SU-DHL-6 (cell line): ENCODE data around the gene CLCC1.

Experiments
- H2AFZ ChIP-seq: fragments of 200-600 bp; sonication (generic); 2 replicates; pipeline ENCODE4 v1.6.1; 2014; ENCODE audit warnings: low read depth, mild to moderate bottlenecking, moderate library complexity, mixed read lengths, antibody characterized with exemption, low read length; ENCODE audit not compliant: severe bottlenecking
- H3F3A ChIP-seq: fragments of 200-600 bp; shearing (Covaris generic); 2 replicates; pipeline ENCODE4 v1.6.0; 2016; ENCODE audit warnings: antibody characterized with exemption, mild to moderate bottlenecking; ENCODE audit not compliant: insufficient read depth
- H3K27ac ChIP-seq: fragments of 200-600 bp; sonication (generic); 2 replicates; pipeline ENCODE4 v1.5.1; 2016; ENCODE audit warnings: low read depth, mild to moderate bottlenecking, low read length, moderate library complexity, mixed read lengths
- H3K27me3 ChIP-seq: fragments of 200-600 bp; sonication (generic), shearing (Covaris generic); 2 replicates; pipeline ENCODE4 v1.6.0; 2014; ENCODE audit warnings: mild to moderate bottlenecking, low read length
- H3K36me3 ChIP-seq: fragments of 200-600 bp; sonication (generic); 2 replicates; pipeline ENCODE4 v1.6.1; 2014; ENCODE audit warnings: mild to moderate bottlenecking, low read length, mixed read lengths
- H3K4me2 ChIP-seq: fragments of 300-600, 200-600 bp; shearing (Covaris generic), sonication (generic); 2 replicates; pipeline ENCODE4 v1.6.0; 2014; ENCODE audit warnings: low read length, low read depth, mild to moderate bottlenecking; ENCODE audit not compliant: poor library complexity, severe bottlenecking
- H3K4me3 ChIP-seq: fragments of 200-600 bp; sonication (generic); 2 replicates; pipeline ENCODE4 v1.5.1; 2014; ENCODE audit warnings: antibody characterized with exemption, low read length, mild to moderate bottlenecking, mixed read lengths; ENCODE audit not compliant: insufficient read depth, poor library complexity, severe bottlenecking
- H3K79me2 ChIP-seq: fragments of 200-600 bp; sonication (generic); 2 replicates; pipeline ENCODE4 v1.6.1; 2014; ENCODE audit warnings: mild to moderate bottlenecking, low read length, moderate library complexity; ENCODE audit not compliant: insufficient read depth
- H3K9ac ChIP-seq: fragments of 200-600 bp; sonication (generic); 2 replicates; pipeline ENCODE4 v1.7.0; 2014; ENCODE audit warnings: mild to moderate bottlenecking, low read length
- H3K9me2 ChIP-seq: fragments of 200-600 bp; sonication (generic); replicated peaks from 2 replicates; pipeline ENCODE4 v1.6.1; 2014; ENCODE audit warnings: low read length; ENCODE audit not compliant: insufficient read depth
- H3K9me3 ChIP-seq: fragments of 200-600 bp; sonication (generic); 2 replicates; pipeline ENCODE4 v1.6.1; 2014; ENCODE audit warnings: low read length, mixed read lengths; ENCODE audit not compliant: insufficient read depth
- H4K20me1 ChIP-seq: fragments of 200-600 bp; sonication (generic); 2 replicates; pipeline ENCODE4 v1.6.1; 2014; ENCODE audit warnings: low read depth, mild to moderate bottlenecking, antibody characterized with exemption, low read length, moderate library complexity, mixed read lengths
- CTCF ChIP-seq: fragments of 200-600 bp; sonication (generic); IDR thresholded peaks from one replicate; pipeline ENCODE4 v1.5.1; 2017; ENCODE audit warnings: antibody characterized with exemption, mild to moderate bottlenecking, low read length, moderate library complexity; ENCODE audit not compliant: insufficient read depth, poor library complexity, severe bottlenecking
- EZH2phosphoT487 ChIP-seq: fragments of 200-600 bp; sonication (generic), shearing (Covaris generic); conservative IDR thresholded peaks from 2 replicates; pipeline ENCODE4 v1.6.1; 2018; ENCODE audit warnings: mild to moderate bottlenecking, antibody characterized with exemption, low read length, moderate library complexity, mixed read lengths

Gene CLCC1

GRCh38 chr1:108961752-108962486 lies 1.4 kb downstream of the CLCC1 start:
- H3K27ac ChIP-seq: no peak overlapping the region
- H3K79me2 ChIP-seq: peaks cover 27% of the 10 kb centered on the region
- peak overlapping the region; percentile 81 for H3K9ac ChIP-seq

GRCh38 chr1:108961198-108961597 lies 2.1 kb downstream of the CLCC1 start:
- no peaks in the 10 kb centered on the region for H4K20me1 ChIP-seq
- peaks cover 16% of the 10 kb centered on the region for H3F3A ChIP-seq
- H3K9me3 ChIP-seq: no peaks in the 10 kb centered on the region
- no peak overlapping the region for H3K9ac ChIP-seq
- no peak overlapping the region for H2AFZ ChIP-seq
- H3K4me3 ChIP-seq: no peak overlapping the region
- H3K79me2 ChIP-seq: peaks cover 28% of the 10 kb centered on the region
- H3K9me2 ChIP-seq: no peaks in the 10 kb centered on the region
- H3K27me3 ChIP-seq: no peaks in the 10 kb centered on the region
- no peak for TF ChIP-seq EZH2phosphoT487
- TF ChIP-seq CTCF: no peak
- no peaks in the 10 kb centered on the region for H3K36me3 ChIP-seq
- no peak overlapping the region for H3K4me2 ChIP-seq
- H3K27ac ChIP-seq: no peak overlapping the region

More at GRCh38 chr1:108961752-108962486, 1.4 kb downstream of the CLCC1 start:
- Histone ChIP-seq H3K4me3 (peak overlapping the region; percentile 78), H3F3A (peaks cover 16% of the 10 kb centered on the region), H4K20me1 (no peaks in the 10 kb centered on the region), H2AFZ (peak overlapping the region; percentile 84), H3K9me3 (no peaks in the 10 kb centered on the region), H3K9me2 (no peaks in the 10 kb centered on the region), H3K27me3 (no peaks in the 10 kb centered on the region), H3K4me2 (peak overlapping the region; percentile 65), H3K36me3 (no peaks in the 10 kb centered on the region)
- TF ChIP-seq CTCF (no peak), EZH2phosphoT487 (no peak)

GRCh38 chr1:108960719-108961118 lies 2.6 kb downstream of the CLCC1 start:
- H3K79me2 ChIP-seq: peaks cover 28% of the 10 kb centered on the region

More at GRCh38 chr1:108960719-108961118, 2.6 kb downstream of the CLCC1 start:
- H3K9ac ChIP-seq: no peak overlapping the region
- no peaks in the 10 kb centered on the region for H3K27me3 ChIP-seq
- TF ChIP-seq EZH2phosphoT487 (no peak), CTCF (no peak)
- no peak overlapping the region for H3K4me3 ChIP-seq
- H4K20me1 ChIP-seq: no peaks in the 10 kb centered on the region
- H3K9me3 ChIP-seq: no peaks in the 10 kb centered on the region
- peaks cover 16% of the 10 kb centered on the region for H3F3A ChIP-seq
- no peaks in the 10 kb centered on the region for H3K9me2 ChIP-seq
- no peak overlapping the region for H3K4me2 ChIP-seq
- no peak overlapping the region for H3K27ac ChIP-seq
- H3K36me3 ChIP-seq: no peaks in the 10 kb centered on the region
- H2AFZ ChIP-seq: no peak overlapping the region
